ENCODE measurements around the gene CNOT4. TPM values are rescaled to one million over a fixed set of nuclear protein-coding genes. Genes with fewer than 3 reads are reported as not detected.

Gene CNOT4
- total RNA-seq, 4 donors from 2014 or later, result 16.8 to 26.0 (median 20.0) TPM

- no peaks in the 10 kb centered on the region for H3K4me1 ChIP-seq
- H3K36me3 ChIP-seq, result no peaks in the 10 kb centered on the region
- no peak overlapping the region for H3K27ac ChIP-seq
- H3K27me3 ChIP-seq, result no peaks in the 10 kb centered on the region
- H3K9me3 ChIP-seq, result no peaks in the 10 kb centered on the region
- WGBS, 2 donors, result 72 to 80% methylated on average over 3 of the region's 3 CpGs
- H3K4me3 ChIP-seq, result no peak overlapping the region
- DNase-seq (ENCODE audit: low spot score in 2 of 2), result no peak
- TF ChIP-seq POLR2A (IDR thresholded peaks at IDR 0.05), result no peak
- no peak for TF ChIP-seq CTCF (IDR thresholded peaks at IDR 0.05)
- no peak for TF ChIP-seq EP300 (IDR thresholded peaks at IDR 0.05)
Measured at GRCh38 chr7:135553346-135553745, 43.4 kb upstream of the CNOT4 start.

- H3K4me1 ChIP-seq, result no peaks in the 10 kb centered on the region
- no peaks in the 10 kb centered on the region for H3K27me3 ChIP-seq
- H3K9me3 ChIP-seq, result no peaks in the 10 kb centered on the region
- WGBS, 2 donors, result 41 to 73% methylated on average over 3 of the region's 3 CpGs
- H3K36me3 ChIP-seq, result no peaks in the 10 kb centered on the region
- no peak for TF ChIP-seq EP300 (IDR thresholded peaks at IDR 0.05)
- H3K27ac ChIP-seq, result no peak overlapping the region
- no peak overlapping the region for H3K4me3 ChIP-seq
- no peak for DNase-seq (ENCODE audit: low spot score in 2 of 2)
Measured at GRCh38 chr7:135552148-135552547, 42.2 kb upstream of the CNOT4 start.

GRCh38 chr7:135550196-135550595 lies 40.3 kb upstream of the CNOT4 start:
- no peaks in the 10 kb centered on the region for H3K9me3 ChIP-seq
- DNase-seq (ENCODE audit: low spot score in 2 of 2), result no peak
- no peak overlapping the region for H3K27ac ChIP-seq
- no peaks in the 10 kb centered on the region for H3K4me1 ChIP-seq
- no peaks in the 10 kb centered on the region for H3K36me3 ChIP-seq
- no peak overlapping the region for H3K4me3 ChIP-seq
- 48 to 61% methylated on average over 7 of the region's 7 CpGs for WGBS, 2 donors
- no peaks in the 10 kb centered on the region for H3K27me3 ChIP-seq
- TF ChIP-seq POLR2A (IDR thresholded peaks at IDR 0.05), result no peak

- Histone ChIP-seq H3K4me3 (no peak overlapping the region), H3K4me1 (peaks cover 0 to 5% (median 0%) of the 10 kb centered on the region in 4 donors), H3K9me3 (no peaks in the 10 kb centered on the region), H3K36me3 (no peaks in the 10 kb centered on the region), H3K27ac (no peak overlapping the region), H3K27me3 (no peaks in the 10 kb centered on the region)
- no peak for DNase-seq (ENCODE audit: low spot score in 2 of 2)
- WGBS, 2 donors, result 95 to 96% methylated on average over 6 of the region's 6 CpGs
- TF ChIP-seq POLR2A (IDR thresholded peaks at IDR 0.05) (no peak), CTCF (IDR thresholded peaks at IDR 0.05) (no peak), EP300 (IDR thresholded peaks at IDR 0.05) (no peak)
Measured at GRCh38 chr7:135541029-135541428, 31.1 kb upstream of the CNOT4 start.

- H3K4me3 ChIP-seq, result no peak overlapping the region
- no peak for DNase-seq (ENCODE audit: low spot score in 2 of 2)
- TF ChIP-seq POLR2A (IDR thresholded peaks at IDR 0.05) (no peak), EP300 (IDR thresholded peaks at IDR 0.05) (no peak), CTCF (IDR thresholded peaks at IDR 0.05) (no peak)
- WGBS, 2 donors, result 84 to 92% methylated on average over 2 of the region's 2 CpGs
- H3K27ac ChIP-seq, result no peak overlapping the region
- H3K36me3 ChIP-seq, result no peaks in the 10 kb centered on the region
- H3K27me3 ChIP-seq, result no peaks in the 10 kb centered on the region
- H3K9me3 ChIP-seq, result no peaks in the 10 kb centered on the region
- peaks cover 0 to 5% (median 0%) of the 10 kb centered on the region in 4 donors for H3K4me1 ChIP-seq
Measured at GRCh38 chr7:135539629-135540028, 29.7 kb upstream of the CNOT4 start.

- no peak for DNase-seq (ENCODE audit: low spot score in 2 of 2)
- Histone ChIP-seq H3K36me3 (no peaks in the 10 kb centered on the region), H3K27me3 (no peaks in the 10 kb centered on the region), H3K4me3 (no peak overlapping the region), H3K4me1 (peaks cover 0 to 5% (median 0%) of the 10 kb centered on the region in 4 donors), H3K27ac (peak overlapping the region in 2 of 4 donors; percentile 28 to 52), H3K9me3 (no peaks in the 10 kb centered on the region)
- 19 to 22% methylated on average over 3 of the region's 3 CpGs for WGBS, 2 donors
- TF ChIP-seq EP300 (IDR thresholded peaks at IDR 0.05) (no peak), POLR2A (IDR thresholded peaks at IDR 0.05) (no peak), CTCF (IDR thresholded peaks at IDR 0.05) (no peak)
Measured at GRCh38 chr7:135538376-135538775, 28.5 kb upstream of the CNOT4 start.

All from tibial nerve (tissue), 4 donors.